ENCODE results near the gene FGF12.

GRCh38 chr3:192365571-192365970 is 361.8 kb downstream of the FGF12 start:
- TF ChIP-seq, protein P1, sequence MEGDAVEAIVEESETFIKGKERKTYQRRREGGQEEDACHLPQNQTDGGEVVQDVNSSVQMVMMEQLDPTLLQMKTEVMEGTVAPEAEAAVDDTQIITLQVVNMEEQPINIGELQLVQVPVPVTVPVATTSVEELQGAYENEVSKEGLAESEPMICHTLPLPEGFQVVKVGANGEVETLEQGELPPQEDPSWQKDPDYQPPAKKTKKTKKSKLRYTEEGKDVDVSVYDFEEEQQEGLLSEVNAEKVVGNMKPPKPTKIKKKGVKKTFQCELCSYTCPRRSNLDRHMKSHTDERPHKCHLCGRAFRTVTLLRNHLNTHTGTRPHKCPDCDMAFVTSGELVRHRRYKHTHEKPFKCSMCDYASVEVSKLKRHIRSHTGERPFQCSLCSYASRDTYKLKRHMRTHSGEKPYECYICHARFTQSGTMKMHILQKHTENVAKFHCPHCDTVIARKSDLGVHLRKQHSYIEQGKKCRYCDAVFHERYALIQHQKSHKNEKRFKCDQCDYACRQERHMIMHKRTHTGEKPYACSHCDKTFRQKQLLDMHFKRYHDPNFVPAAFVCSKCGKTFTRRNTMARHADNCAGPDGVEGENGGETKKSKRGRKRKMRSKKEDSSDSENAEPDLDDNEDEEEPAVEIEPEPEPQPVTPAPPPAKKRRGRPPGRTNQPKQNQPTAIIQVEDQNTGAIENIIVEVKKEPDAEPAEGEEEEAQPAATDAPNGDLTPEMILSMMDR (IDR thresholded peaks at IDR 0.05): no peak
- TF ChIP-seq POLR2A (IDR thresholded peaks at IDR 0.05): no peak
